HG03103 (cell line): Measurements from ENCODE around the gene GPR31.

Experiments used
- ATAC-seq: cut with Tn5 transposase; IDR thresholded peaks from one replicate; pipeline ENCODE4 v1.9.1; 2021; ENCODE audit warnings: low read depth; ENCODE audit not compliant: unreplicated experiment

GPR31 gene

GRCh38 chr6:167122041-167122826 lies 35.5 kb downstream of the GPR31 start:
- no peak for ATAC-seq

- ATAC-seq: no peak
Measured at GRCh38 chr6:167121335-167121841, 36.4 kb downstream of the GPR31 start.

GRCh38 chr6:167120583-167120903 lies 37.2 kb downstream of the GPR31 start:
- no peak for ATAC-seq

- ATAC-seq: no peak
Measured at GRCh38 chr6:167119670-167120582, 37.9 kb downstream of the GPR31 start.

GRCh38 chr6:167118839-167119238 lies 38.9 kb downstream of the GPR31 start:
- ATAC-seq: no peak

GRCh38 chr6:167118006-167118405 lies 39.8 kb downstream of the GPR31 start:
- no peak for ATAC-seq

GRCh38 chr6:167116838-167117228 lies 40.9 kb downstream of the GPR31 start:
- ATAC-seq: no peak

- no peak for ATAC-seq
Measured at GRCh38 chr6:167116109-167116837, 41.5 kb downstream of the GPR31 start.

- no peak for ATAC-seq
Measured at GRCh38 chr6:167115054-167115453, 42.7 kb downstream of the GPR31 start.

GRCh38 chr6:167113935-167114910 lies 43.6 kb downstream of the GPR31 start:
- peak; percentile 86 for ATAC-seq

GRCh38 chr6:167113047-167113754 lies 44.6 kb downstream of the GPR31 start:
- ATAC-seq: peak; percentile 46

GRCh38 chr6:167112421-167112820 lies 45.4 kb downstream of the GPR31 start:
- no peak for ATAC-seq

GRCh38 chr6:167111597-167111996 lies 46.2 kb downstream of the GPR31 start:
- no peak for ATAC-seq

- no peak for ATAC-seq
Measured at GRCh38 chr6:167109651-167110050, 48.1 kb downstream of the GPR31 start.

GRCh38 chr6:167108278-167108677 lies 49.5 kb downstream of the GPR31 start:
- no peak for ATAC-seq

GRCh38 chr6:167107787-167108186 lies 50.0 kb downstream of the GPR31 start:
- no peak for ATAC-seq

- ATAC-seq: no peak
Measured at GRCh38 chr6:167106406-167106805, 51.4 kb downstream of the GPR31 start.
